WERI-Rb-1 (cell line): ENCODE results near the gene FRAS1.

Source experiments
- DNase-seq: peaks from one replicate; pipeline ENCODE4 v3.0.0-alpha.2; 2020
- H3K27ac ChIP-seq: fragments of 250-450 bp; sonication (Bioruptor Pico); 2 replicates; pipeline ENCODE4 v1.5.1; 2020; ENCODE audit warnings: mild to moderate bottlenecking, moderate library complexity
- H3K27me3 ChIP-seq: fragments of 250-450 bp; sonication (Bioruptor Pico); 2 replicates; pipeline ENCODE4 v1.5.1; 2021; ENCODE audit warnings: mild to moderate bottlenecking, low read depth, moderate library complexity; ENCODE audit not compliant: insufficient read depth, severe bottlenecking
- H3K36me3 ChIP-seq: fragments of 250-450 bp; sonication (Bioruptor Pico); 2 replicates; pipeline ENCODE4 v1.5.1; 2020; ENCODE audit warnings: mild to moderate bottlenecking, moderate library complexity
- H3K4me3 ChIP-seq: 2 replicates; pipeline ENCODE4 v1.5.1; 2011; ENCODE audit warnings: low read depth, mild to moderate bottlenecking, control low read depth, low read length
- H3K9me3 ChIP-seq: fragments of 250-450 bp; sonication (Bioruptor Pico); 2 replicates; pipeline ENCODE4 v1.5.1; 2021; ENCODE audit warnings: mild to moderate bottlenecking, moderate library complexity; ENCODE audit not compliant: severe bottlenecking
- CTCF ChIP-seq: IDR thresholded peaks from 2 replicates; pipeline ENCODE4 v1.5.1; 2011; ENCODE audit warnings: low read depth, mild to moderate bottlenecking, control low read depth, inconsistent platforms, low read length

FRAS1 gene

GRCh38 chr4:78020677-78021076 is 36.4 kb upstream of the FRAS1 start:
- DNase-seq = no peak
- Histone ChIP-seq H3K36me3 (no peaks in the 10 kb centered on the region), H3K27ac (no peak overlapping the region), H3K27me3 (no peaks in the 10 kb centered on the region), H3K9me3 (no peaks in the 10 kb centered on the region), H3K4me3 (no peak overlapping the region)
- TF ChIP-seq CTCF = no peak

DNA sequence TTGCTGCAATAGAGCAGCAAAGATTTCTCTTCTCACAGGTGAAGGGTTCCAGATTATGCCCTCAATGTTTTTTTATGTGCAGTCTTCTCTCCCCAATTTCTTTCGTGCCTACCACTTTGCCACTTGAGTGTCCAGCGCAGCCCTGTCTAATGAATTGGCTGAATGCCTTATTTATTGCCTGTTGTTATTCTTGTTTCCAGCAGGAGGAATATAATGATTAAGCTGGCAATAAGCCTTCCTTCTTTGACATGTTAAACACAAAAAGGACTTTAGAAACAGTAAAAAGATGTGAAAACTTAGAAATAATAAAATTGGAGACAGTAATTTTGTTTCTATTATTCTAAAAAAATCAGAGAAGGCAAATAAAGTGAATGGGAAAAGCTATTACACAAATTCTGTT is 34.6 kb upstream of the FRAS1 start:
- Histone ChIP-seq H3K27me3 (no peaks in the 10 kb centered on the region), H3K36me3 (no peaks in the 10 kb centered on the region), H3K4me3 (no peak overlapping the region), H3K27ac (no peak overlapping the region), H3K9me3 (no peaks in the 10 kb centered on the region)
- DNase-seq = no peak
- TF ChIP-seq CTCF = no peak

DNA sequence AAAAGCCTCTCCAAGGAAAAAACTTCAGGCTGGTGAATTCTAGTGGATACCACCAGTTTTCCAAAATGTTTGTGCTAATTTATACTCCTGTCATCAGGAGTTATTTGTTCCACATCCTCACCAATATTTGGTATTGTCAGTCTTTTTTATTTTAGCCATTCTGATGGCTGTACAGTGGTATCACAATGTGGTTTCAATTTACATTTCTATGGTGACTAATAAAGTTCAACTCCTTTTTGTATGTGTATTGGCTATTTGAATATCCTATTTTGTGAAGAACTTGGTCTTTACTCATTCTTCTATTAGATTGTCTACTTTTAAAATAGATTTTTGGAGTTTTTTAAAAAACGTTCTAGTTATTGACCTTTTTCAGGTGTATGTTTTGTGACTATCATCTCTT is 33.0 kb upstream of the FRAS1 start:
- no peak for DNase-seq
- Histone ChIP-seq H3K4me3 (no peak overlapping the region), H3K27ac (no peak overlapping the region), H3K9me3 (no peaks in the 10 kb centered on the region), H3K27me3 (no peaks in the 10 kb centered on the region), H3K36me3 (no peaks in the 10 kb centered on the region)
- TF ChIP-seq CTCF = no peak

- Histone ChIP-seq H3K36me3 (no peaks in the 10 kb centered on the region), H3K9me3 (no peaks in the 10 kb centered on the region), H3K27me3 (no peaks in the 10 kb centered on the region), H3K4me3 (no peak overlapping the region), H3K27ac (no peak overlapping the region)
- TF ChIP-seq CTCF = no peak
- no peak for DNase-seq
Observed at GRCh38 chr4:78024576-78025091, 32.5 kb upstream of the FRAS1 start.

- H3K27ac ChIP-seq = no peak overlapping the region
- H3K4me3 ChIP-seq = no peak overlapping the region
- no peak for DNase-seq
- H3K27me3 ChIP-seq = peaks cover 4% of the 10 kb centered on the region
- no peaks in the 10 kb centered on the region for H3K9me3 ChIP-seq
- no peaks in the 10 kb centered on the region for H3K36me3 ChIP-seq
- no peak for TF ChIP-seq CTCF
Observed at GRCh38 chr4:78031417-78031950, 25.6 kb upstream of the FRAS1 start.

DNA sequence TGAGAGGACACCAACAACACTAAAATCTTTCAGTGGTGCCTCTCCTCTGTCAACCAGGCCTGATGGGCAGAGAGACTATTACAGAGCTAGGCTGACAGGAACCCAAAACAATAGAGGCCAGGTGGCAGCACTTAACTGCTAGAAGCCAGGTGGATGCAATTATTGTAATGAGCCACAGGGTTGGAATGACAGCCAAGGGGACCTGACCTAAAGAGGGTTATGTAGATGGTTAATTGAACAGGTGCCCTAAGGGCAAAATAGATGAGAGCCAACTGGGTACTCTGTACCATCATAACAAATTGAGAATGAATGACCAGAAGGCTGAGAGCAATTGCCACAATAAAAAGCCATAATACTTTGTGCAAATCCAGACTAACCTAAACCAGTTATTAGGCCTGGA is 24.7 kb upstream of the FRAS1 start:
- Histone ChIP-seq H3K4me3 (no peak overlapping the region), H3K9me3 (no peaks in the 10 kb centered on the region), H3K27me3 (peaks cover 12% of the 10 kb centered on the region), H3K27ac (no peak overlapping the region), H3K36me3 (no peaks in the 10 kb centered on the region)
- TF ChIP-seq CTCF = no peak
- DNase-seq = peak; percentile 24
